H9 (cell line): ENCODE results near the gene TTC39C. TPM values are rescaled to one million over a fixed set of nuclear protein-coding genes. Genes with fewer than 3 reads are reported as not detected.

ENCODE experiments used
- DNase-seq: peaks from one replicate; pipeline ENCODE4 v3.0.0-alpha.2; 2017
- H2AFZ ChIP-seq: one replicate; pipeline ENCODE4 v1.6.1; 2013; ENCODE audit warnings: mild to moderate bottlenecking, low read length, control low read depth, moderate library complexity
- H2AK5ac ChIP-seq: 2 replicates; pipeline ENCODE4 v1.6.1; 2013; ENCODE audit warnings: low read length, control low read depth, mixed read lengths; ENCODE audit not compliant: insufficient read length
- H2BK120ac ChIP-seq: one replicate; pipeline ENCODE4 v1.6.1; 2013; ENCODE audit warnings: low read depth, mild to moderate bottlenecking, low read length, control low read depth, inconsistent platforms; ENCODE audit not compliant: poor library complexity, severe bottlenecking
- H2BK12ac ChIP-seq: 2 replicates; pipeline ENCODE4 v1.6.1; 2013; ENCODE audit warnings: low read length, control low read depth, mixed read lengths, low read depth; ENCODE audit not compliant: insufficient read length
- H2BK15ac ChIP-seq: 2 replicates; pipeline ENCODE4 v1.6.1; 2013; ENCODE audit warnings: low read depth, low read length, control low read depth
- H2BK20ac ChIP-seq: one replicate; pipeline ENCODE4 v1.6.1; 2013; ENCODE audit warnings: low read depth, mild to moderate bottlenecking, low read length, control low read depth, inconsistent platforms; ENCODE audit not compliant: poor library complexity, severe bottlenecking
- H2BK5ac ChIP-seq: 2 replicates; pipeline ENCODE4 v1.6.1; 2013; ENCODE audit warnings: low read length, control low read depth, mixed read lengths; ENCODE audit not compliant: insufficient read length
- H3K14ac ChIP-seq: 2 replicates; pipeline ENCODE4 v1.6.1; 2013; ENCODE audit warnings: low read length, control low read depth; ENCODE audit not compliant: insufficient read depth
- H3K18ac ChIP-seq: 2 replicates; pipeline ENCODE4 v1.6.1; 2013; ENCODE audit warnings: low read depth, mild to moderate bottlenecking, mixed read lengths, low read length, control low read depth; ENCODE audit not compliant: insufficient read length
- H3K23ac ChIP-seq: 2 replicates; pipeline ENCODE4 v1.6.1; 2013; ENCODE audit warnings: low read length, control low read depth, mixed read lengths, low read depth; ENCODE audit not compliant: insufficient read length
- H3K23me2 ChIP-seq: 2 replicates; pipeline ENCODE4 v1.6.1; 2013; ENCODE audit warnings: low read depth, mild to moderate bottlenecking, mixed read lengths, low read length, control low read depth; ENCODE audit not compliant: insufficient read length, poor library complexity, severe bottlenecking
- H3K27ac ChIP-seq: 2 replicates; pipeline ENCODE4 v1.5.1; 2013; ENCODE audit warnings: low read length, control low read depth, mixed read lengths, low read depth; ENCODE audit not compliant: insufficient read length
- H3K27me3 ChIP-seq: 2 replicates; pipeline ENCODE4 v1.6.1; 2013; ENCODE audit warnings: low read length, control low read depth, inconsistent platforms; ENCODE audit not compliant: insufficient read depth
- H3K4ac ChIP-seq: 2 replicates; pipeline ENCODE4 v1.6.1; 2013; ENCODE audit warnings: low read depth, mild to moderate bottlenecking, control low read depth, inconsistent platforms, low read length, moderate library complexity
- H3K4me1 ChIP-seq: 2 replicates; pipeline ENCODE4 v1.6.1; 2013; ENCODE audit warnings: low read length, control low read depth, inconsistent platforms; ENCODE audit not compliant: insufficient read depth
- H3K4me2 ChIP-seq: 2 replicates; pipeline ENCODE4 v1.6.1; 2013; ENCODE audit warnings: low read length, control low read depth, mixed read lengths; ENCODE audit not compliant: insufficient read length, insufficient read depth
- H3K56ac ChIP-seq: 2 replicates; pipeline ENCODE4 v1.6.1; 2013; ENCODE audit warnings: low read depth, mild to moderate bottlenecking, mixed read lengths, low read length, control low read depth; ENCODE audit not compliant: insufficient read length
- H3K79me1 ChIP-seq: 2 replicates; pipeline ENCODE4 v1.6.1; 2013; ENCODE audit warnings: low read depth, mild to moderate bottlenecking, moderate library complexity, low read length, control low read depth, inconsistent platforms; ENCODE audit not compliant: insufficient read depth, poor library complexity, severe bottlenecking
- H3K79me2 ChIP-seq: 2 replicates; pipeline ENCODE4 v1.6.1; 2013; ENCODE audit warnings: low read length, control low read depth, inconsistent platforms; ENCODE audit not compliant: insufficient read depth
- H3K9ac ChIP-seq: 2 replicates; pipeline ENCODE4 v1.6.1; 2013; ENCODE audit warnings: low read length, control low read depth, mixed read lengths; ENCODE audit not compliant: insufficient read length; ENCODE audit errors: extremely low read depth
- H3K9me3 ChIP-seq: one replicate; pipeline ENCODE4 v1.6.1; 2013; ENCODE audit warnings: low read depth, low read length, inconsistent platforms; ENCODE audit not compliant: control insufficient read depth
- H3T11ph ChIP-seq: one replicate; pipeline ENCODE4 v1.6.1; 2013; ENCODE audit warnings: mild to moderate bottlenecking, low read length, control low read depth, inconsistent platforms
- H4K20me1 ChIP-seq: one replicate; pipeline ENCODE4 v1.6.1; 2013; ENCODE audit not compliant: control insufficient read depth, insufficient read length, insufficient read depth
- H4K5ac ChIP-seq: 2 replicates; pipeline ENCODE4 v1.6.1; 2013; ENCODE audit warnings: low read depth, mild to moderate bottlenecking, mixed read lengths, low read length, control low read depth; ENCODE audit not compliant: insufficient read length
- H4K8ac ChIP-seq: replicated peaks from 2 replicates; pipeline ENCODE4 v1.6.1; 2013; ENCODE audit warnings: low read length, control low read depth, mixed read lengths, low read depth; ENCODE audit not compliant: insufficient read length
- H4K91ac ChIP-seq: 2 replicates; pipeline ENCODE4 v1.6.1; 2013; ENCODE audit warnings: low read depth, mild to moderate bottlenecking, moderate library complexity, mixed read lengths, low read length, control low read depth; ENCODE audit not compliant: insufficient read length
- H3K27ac Mint-ChIP-seq, 3 experiments: 2 replicates in 2 of 3; 3 replicates in 1 of 3; pipeline ENCODE4 v1.8.0; 2020 to 2021; ENCODE audit warnings: mixed read lengths in 3 of 3, mild to moderate bottlenecking in 1 of 3, moderate library complexity in 1 of 3
- H3K27me3 Mint-ChIP-seq: 2 replicates; pipeline ENCODE4 v1.8.0; 2021; ENCODE audit warnings: low read depth, mild to moderate bottlenecking, moderate library complexity, mixed read lengths
- H3K36me3 Mint-ChIP-seq, 3 experiments: 2 replicates in 2 of 3; 3 replicates in 1 of 3; pipeline ENCODE4 v1.8.0; 2020 to 2021; ENCODE audit warnings: low read depth in 3 of 3, mixed read lengths in 3 of 3; ENCODE audit not compliant: insufficient read depth in 1 of 3
- H3K4me1 Mint-ChIP-seq, 2 experiments: 2 replicates each; pipeline ENCODE4 v1.8.0; 2020; ENCODE audit warnings: mixed read lengths in 2 of 2
- H3K4me3 Mint-ChIP-seq, 2 experiments: 2 replicates in 1 of 2; 3 replicates in 1 of 2; pipeline ENCODE4 v1.8.0; 2020 to 2021; ENCODE audit warnings: mild to moderate bottlenecking in 2 of 2, mixed read lengths in 2 of 2, moderate library complexity in 1 of 2
- H3K9me3 Mint-ChIP-seq, 2 experiments: 2 replicates in 1 of 2; 3 replicates in 1 of 2; pipeline ENCODE4 v1.8.0; 2020; ENCODE audit warnings: mild to moderate bottlenecking in 2 of 2, mixed read lengths in 2 of 2, moderate library complexity in 1 of 2
- WGBS: extraction: QIAGEN DNeasy Blood & Tissue Kit; methylation state at CpG from one replicate; pipeline ENCODE4 v1.1.7; 2013; ENCODE audit warnings: missing lambda C conversion rate, low lambda C conversion rate, mixed read lengths; ENCODE audit not compliant: insufficient read length; ENCODE audit errors: extremely low coverage; 5-methylcytosine and 5-hydroxymethylcytosine counted together
- total RNA-seq: library from RNA; stranded (reverse); gene quantifications from 2 replicates; pipeline ENCODE4 v1.2.1, GENCODE V29; 2021
- TF ChIP-seq, protein P1 (sequence below): fragments of 200-600 bp; sonication (generic); conservative IDR thresholded peaks from 3 replicates; pipeline ENCODE4 v1.8.0; 2021; ENCODE audit warnings: antibody characterized with exemption, mild to moderate bottlenecking

The TTC39C gene
- total RNA-seq, 1 experiment from 2014 or later, result 18.0 TPM

GRCh38 chr18:24180048-24180447, 165.5 kb downstream of the TTC39C start:
- H2BK120ac ChIP-seq, result no peak overlapping the region
- no peak overlapping the region for H2BK5ac ChIP-seq
- no peak overlapping the region for H4K91ac ChIP-seq
- H3K23ac ChIP-seq, result no peak overlapping the region
- H2BK20ac ChIP-seq, result no peak overlapping the region
- Mint-ChIP-seq H3K9me3 (no peaks in the 10 kb centered on the region), H3K27me3 (no peaks in the 10 kb centered on the region), H3K27ac (no peak overlapping the region), H3K36me3 (peaks cover 5 to 11% (median 9%) of the 10 kb centered on the region in 3 experiments; a peak in 5 of 7 replicates), H3K4me3 (no peak overlapping the region), H3K4me1 (peaks cover 17 to 21% of the 10 kb centered on the region in 2 experiments)
- TF ChIP-seq, protein P1, sequence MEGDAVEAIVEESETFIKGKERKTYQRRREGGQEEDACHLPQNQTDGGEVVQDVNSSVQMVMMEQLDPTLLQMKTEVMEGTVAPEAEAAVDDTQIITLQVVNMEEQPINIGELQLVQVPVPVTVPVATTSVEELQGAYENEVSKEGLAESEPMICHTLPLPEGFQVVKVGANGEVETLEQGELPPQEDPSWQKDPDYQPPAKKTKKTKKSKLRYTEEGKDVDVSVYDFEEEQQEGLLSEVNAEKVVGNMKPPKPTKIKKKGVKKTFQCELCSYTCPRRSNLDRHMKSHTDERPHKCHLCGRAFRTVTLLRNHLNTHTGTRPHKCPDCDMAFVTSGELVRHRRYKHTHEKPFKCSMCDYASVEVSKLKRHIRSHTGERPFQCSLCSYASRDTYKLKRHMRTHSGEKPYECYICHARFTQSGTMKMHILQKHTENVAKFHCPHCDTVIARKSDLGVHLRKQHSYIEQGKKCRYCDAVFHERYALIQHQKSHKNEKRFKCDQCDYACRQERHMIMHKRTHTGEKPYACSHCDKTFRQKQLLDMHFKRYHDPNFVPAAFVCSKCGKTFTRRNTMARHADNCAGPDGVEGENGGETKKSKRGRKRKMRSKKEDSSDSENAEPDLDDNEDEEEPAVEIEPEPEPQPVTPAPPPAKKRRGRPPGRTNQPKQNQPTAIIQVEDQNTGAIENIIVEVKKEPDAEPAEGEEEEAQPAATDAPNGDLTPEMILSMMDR, result no peak
- H2AK5ac ChIP-seq, result no peak overlapping the region
- H2BK12ac ChIP-seq, result no peak overlapping the region
- no peak overlapping the region for H3K4ac ChIP-seq
- no peak overlapping the region for H3T11ph ChIP-seq
- H3K27ac ChIP-seq, result no peak overlapping the region
- no peak overlapping the region for H3K56ac ChIP-seq
- no peaks in the 10 kb centered on the region for H3K79me2 ChIP-seq
- no peaks in the 10 kb centered on the region for H3K23me2 ChIP-seq
- no peaks in the 10 kb centered on the region for H3K79me1 ChIP-seq
- no peaks in the 10 kb centered on the region; the same call in 1 of the 2 replicates for H3K4me1 ChIP-seq
- H2BK15ac ChIP-seq, result no peak overlapping the region
- no CpG with 5 or more reads among the region's 1 CpG for WGBS
- H3K9me3 ChIP-seq, result no peaks in the 10 kb centered on the region
- no peak overlapping the region for H3K18ac ChIP-seq
- no peak overlapping the region for H3K14ac ChIP-seq
- H3K27me3 ChIP-seq, result no peaks in the 10 kb centered on the region
- no peak overlapping the region for H4K8ac ChIP-seq
- H2AFZ ChIP-seq, result no peak overlapping the region
- H3K9ac ChIP-seq, result no peak overlapping the region
- H4K5ac ChIP-seq, result no peak overlapping the region
- H4K20me1 ChIP-seq, result no peaks in the 10 kb centered on the region
- no peak for DNase-seq
- no peak overlapping the region for H3K4me2 ChIP-seq
